GM23338 (cell line): ENCODE data around the gene PYY. TPM values are rescaled to one million over a fixed set of nuclear protein-coding genes. Genes with fewer than 3 reads are reported as not detected.
A peak's percentile ranks its signal among the peaks of the same experiment; 100 is the strongest.

ENCODE experiments used
- ATAC-seq: fragments of 200-7000 bp; cut with Tn5 transposase; 3 replicates; pipeline ENCODE4 v1.9.1; 2020
- DNase-seq: peaks from one replicate; pipeline ENCODE4 v3.0.0-alpha.2; 2015; ENCODE audit warnings: low spot score
- H2AFZ ChIP-seq: fragments of 200-600 bp; sonication (generic); 2 replicates; pipeline ENCODE4 v1.8.0; 2016; ENCODE audit warnings: antibody characterized with exemption, mild to moderate bottlenecking, moderate library complexity
- H3F3A ChIP-seq: fragments of 200-600 bp; sonication (generic); replicated peaks from 2 replicates; pipeline ENCODE4 v1.8.0; 2017; ENCODE audit warnings: antibody characterized with exemption, mixed run types, low read depth
- H3K27ac ChIP-seq: fragments of 200-600 bp; sonication (generic); 2 replicates; pipeline ENCODE4 v1.6.1; 2016; ENCODE audit warnings: low read depth
- H3K27me3 ChIP-seq: fragments of 200-600 bp; sonication (generic); 2 replicates; pipeline ENCODE4 v1.8.0; 2016; ENCODE audit warnings: mild to moderate bottlenecking, mixed run types, moderate library complexity; ENCODE audit not compliant: insufficient read depth
- H3K36me3 ChIP-seq: fragments of 200-600 bp; sonication (generic); 2 replicates; pipeline ENCODE4 v1.8.0; 2016; ENCODE audit warnings: mild to moderate bottlenecking; ENCODE audit not compliant: insufficient read depth
- H3K4me1 ChIP-seq: fragments of 200-600 bp; sonication (generic); 2 replicates; pipeline ENCODE4 v1.8.0; 2016; ENCODE audit warnings: mild to moderate bottlenecking, moderate library complexity; ENCODE audit not compliant: insufficient read depth
- H3K4me2 ChIP-seq: fragments of 200-600 bp; sonication (generic); 2 replicates; pipeline ENCODE4 v1.7.1; 2017; ENCODE audit warnings: mixed run types
- H3K4me3 ChIP-seq: fragments of 200-600 bp; sonication (generic); 2 replicates; pipeline ENCODE4 v1.6.1; 2016; ENCODE audit warnings: mixed run types
- H3K79me2 ChIP-seq: fragments of 200-600 bp; sonication (generic); replicated peaks from 2 replicates; pipeline ENCODE4 v1.8.0; 2017; ENCODE audit warnings: mild to moderate bottlenecking; ENCODE audit not compliant: insufficient read depth
- H3K9me2 ChIP-seq: fragments of 200-600 bp; sonication (generic); 2 replicates; pipeline ENCODE4 v1.8.0; 2017; ENCODE audit not compliant: insufficient read depth
- H4K20me1 ChIP-seq: fragments of 200-600 bp; sonication (generic); replicated peaks from 2 replicates; pipeline ENCODE4 v1.8.0; 2017; ENCODE audit warnings: mild to moderate bottlenecking; ENCODE audit not compliant: insufficient read depth
- H3K27ac Mint-ChIP-seq: 2 replicates; pipeline ENCODE4 v1.8.0; 2020; ENCODE audit warnings: inconsistent platforms, mild to moderate bottlenecking, moderate library complexity, mixed read lengths
- H3K27me3 Mint-ChIP-seq: 3 replicates; pipeline ENCODE4 v1.8.0; 2022; ENCODE audit warnings: low read depth, mild to moderate bottlenecking, moderate library complexity, mixed read lengths, inconsistent platforms; ENCODE audit not compliant: insufficient read depth, poor library complexity
- H3K36me3 Mint-ChIP-seq: 3 replicates; pipeline ENCODE4 v1.8.0; 2021; ENCODE audit warnings: low read depth, mild to moderate bottlenecking, inconsistent platforms, moderate library complexity, mixed read lengths
- H3K4me1 Mint-ChIP-seq: 3 replicates; pipeline ENCODE4 v1.8.0; 2020; ENCODE audit warnings: mild to moderate bottlenecking, inconsistent platforms, mixed read lengths
- H3K4me3 Mint-ChIP-seq: 3 replicates; pipeline ENCODE4 v1.8.0; 2021; ENCODE audit warnings: moderate library complexity, mild to moderate bottlenecking, inconsistent platforms, mixed read lengths
- H3K9me3 Mint-ChIP-seq: 3 replicates; pipeline ENCODE4 v1.8.0; 2020; ENCODE audit warnings: moderate library complexity, mild to moderate bottlenecking, inconsistent platforms, mixed read lengths
- CREB1 ChIP-seq: fragments of 250-450 bp; sonication (Bioruptor Pico); IDR thresholded peaks from 2 replicates; pipeline ENCODE4 v1.5.0; 2020; ENCODE audit warnings: low read depth, mild to moderate bottlenecking, moderate library complexity
- CTCF ChIP-seq, 2 experiments: fragments of 200-600 bp in 1 of 2; sonication (generic) in 1 of 2; conservative IDR thresholded peaks; 2 replicates each; pipeline versions ENCODE4 v1.5.1 to v1.6.1; 2016 to 2017; ENCODE audit warnings: antibody characterized with exemption in 2 of 2, low read depth in 2 of 2, mild to moderate bottlenecking in 2 of 2, moderate library complexity in 1 of 2
- EZH2phosphoT487 ChIP-seq: fragments of 200-600 bp; sonication (generic); IDR thresholded peaks from one replicate; pipeline ENCODE4 v1.8.1; 2018; ENCODE audit warnings: antibody characterized with exemption; ENCODE audit not compliant: unreplicated experiment
- POLR2AphosphoS5 ChIP-seq: IDR thresholded peaks from 2 replicates; pipeline ENCODE4 v1.6.1; 2016; ENCODE audit warnings: antibody characterized with exemption, low read depth
- REST ChIP-seq: IDR thresholded peaks from one replicate; pipeline ENCODE4 v1.6.1; 2018; ENCODE audit warnings: antibody characterized with exemption; ENCODE audit not compliant: unreplicated experiment
- STAT1 ChIP-seq: IDR thresholded peaks from one replicate; pipeline ENCODE4 v1.6.1; 2016; ENCODE audit warnings: antibody characterized with exemption; ENCODE audit not compliant: unreplicated experiment
- ZNF114 ChIP-seq: fragments of 250-450 bp; sonication (Bioruptor Pico); IDR thresholded peaks from 2 replicates; pipeline ENCODE4 v1.5.0; 2020; ENCODE audit warnings: mild to moderate bottlenecking, moderate library complexity
- ZNF331 ChIP-seq: fragments of 250-450 bp; sonication (Bioruptor Pico); IDR thresholded peaks from 2 replicates; pipeline ENCODE4 v1.5.0; 2020; ENCODE audit warnings: low read depth, mild to moderate bottlenecking, moderate library complexity
- polyA plus RNA-seq: library from polyadenylated mRNA; unstranded; fragments of >200 nt; fragmentation: Nextera tagmentation; extraction: Ambion mirVana; gene quantifications from 2 replicates; pipeline ENCODE4 v1.2.1, GENCODE V29; 2016
- total RNA-seq: library from RNA; depleted of rRNA; stranded (reverse); fragments of >200 nt; shearing (Covaris generic); gene quantifications from 2 replicates; pipeline ENCODE4 v1.2.3, GENCODE V29; 2014
- TF ChIP-seq, protein P1 (sequence below): IDR thresholded peaks from 2 replicates; pipeline ENCODE4 v1.6.1; 2016; ENCODE audit warnings: antibody characterized with exemption
- TF ChIP-seq, protein P2 (sequence below): fragments of 250-450 bp; sonication (Bioruptor Pico); IDR thresholded peaks from 2 replicates; pipeline ENCODE4 v1.5.0; 2020; ENCODE audit warnings: mild to moderate bottlenecking, moderate library complexity

PYY gene
- total and polyA plus RNA-seq, 2 experiments from 2014 or later, result 0.56 to 8.5 TPM

DNA sequence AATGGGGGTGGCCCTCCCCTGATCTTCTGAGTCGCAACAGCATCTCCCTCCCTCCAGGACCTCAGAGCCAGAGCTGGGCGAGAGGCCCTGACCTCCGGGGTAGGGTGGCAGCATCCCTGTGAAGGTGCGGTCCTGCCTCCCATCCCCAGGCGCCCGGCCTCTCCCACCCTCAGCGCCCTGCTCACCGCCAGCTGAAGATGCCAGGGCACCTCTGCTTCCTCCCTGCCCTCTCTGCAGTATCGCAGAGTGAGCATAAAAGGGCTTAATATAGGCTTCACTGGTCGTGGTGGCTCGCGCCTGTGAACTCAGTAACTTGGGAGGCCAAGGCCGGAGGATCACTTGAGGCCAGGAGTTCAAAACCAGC lies 35.7 kb downstream of the PYY start (continued):
- TF ChIP-seq, protein P1, sequence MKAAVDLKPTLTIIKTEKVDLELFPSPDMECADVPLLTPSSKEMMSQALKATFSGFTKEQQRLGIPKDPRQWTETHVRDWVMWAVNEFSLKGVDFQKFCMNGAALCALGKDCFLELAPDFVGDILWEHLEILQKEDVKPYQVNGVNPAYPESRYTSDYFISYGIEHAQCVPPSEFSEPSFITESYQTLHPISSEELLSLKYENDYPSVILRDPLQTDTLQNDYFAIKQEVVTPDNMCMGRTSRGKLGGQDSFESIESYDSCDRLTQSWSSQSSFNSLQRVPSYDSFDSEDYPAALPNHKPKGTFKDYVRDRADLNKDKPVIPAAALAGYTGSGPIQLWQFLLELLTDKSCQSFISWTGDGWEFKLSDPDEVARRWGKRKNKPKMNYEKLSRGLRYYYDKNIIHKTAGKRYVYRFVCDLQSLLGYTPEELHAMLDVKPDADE, result no peak
- TF ChIP-seq ZNF114 (CRISPR knock-in tag) (no peak), CREB1 (CRISPR knock-in tag) (no peak), STAT1 (no peak), ZNF331 (CRISPR knock-in tag) (no peak), CTCF (conservative IDR thresholded peaks at IDR 0.05; ENCODE audit: low read depth in 2 of 2) (no peak), EZH2phosphoT487 (no peak)

DNA sequence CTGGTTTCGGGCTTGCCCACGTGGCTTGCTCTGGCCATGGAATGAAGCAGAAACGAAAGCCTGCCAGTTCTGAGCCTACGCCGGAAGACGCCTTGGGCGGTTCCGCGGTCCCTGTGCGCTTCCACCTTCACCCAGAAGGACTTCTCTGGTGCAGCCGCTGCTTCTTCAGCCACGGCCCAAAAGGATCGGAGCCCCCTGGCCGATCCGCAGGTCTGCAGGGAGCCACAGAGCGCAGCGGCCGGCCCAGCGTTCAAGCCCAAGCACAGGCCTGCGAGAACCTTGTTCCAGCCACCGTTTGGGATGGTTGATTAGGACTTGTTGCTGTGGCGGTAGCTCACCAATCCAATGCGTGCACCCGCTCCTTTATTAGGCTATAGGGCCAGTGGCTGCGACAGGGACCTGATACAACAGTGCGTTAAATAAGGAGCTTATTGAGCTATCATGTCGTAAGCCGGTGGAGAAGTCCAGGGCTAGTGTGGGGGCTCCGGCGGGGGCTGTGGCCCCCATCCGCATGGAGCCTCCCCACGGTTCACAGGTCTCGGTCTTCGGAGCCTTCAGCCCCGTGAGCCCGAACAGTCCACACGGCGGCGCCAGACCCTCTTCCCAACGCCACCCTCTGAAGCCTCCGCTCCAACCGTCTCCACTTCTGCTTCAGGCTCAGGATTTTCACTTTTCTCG lies 36.3 kb downstream of the PYY start:
- peaks cover 6% of the 10 kb centered on the region; the same call in 2 of the 3 replicates for H3K9me3 Mint-ChIP-seq
- H2AFZ ChIP-seq, result peak overlapping the region; percentile 98
- peak overlapping the region; percentile 58 for H3K4me3 ChIP-seq
- DNase-seq (peak; percentile 82), ATAC-seq (peak; percentile 91)
- H3K36me3 ChIP-seq, result no peaks in the 10 kb centered on the region
- peaks cover 29% of the 10 kb centered on the region for H3K27me3 Mint-ChIP-seq
- H3K27ac ChIP-seq, result no peak overlapping the region
- H3K79me2 ChIP-seq, result no peaks in the 10 kb centered on the region
- no peaks in the 10 kb centered on the region for H3K9me2 ChIP-seq
- no peaks in the 10 kb centered on the region for H4K20me1 ChIP-seq
- H3K4me2 ChIP-seq, result peak overlapping the region; percentile 80
- peaks cover 7% of the 10 kb centered on the region; the same call in 1 of the 2 replicates for H3K4me1 ChIP-seq
- peaks cover 26% of the 10 kb centered on the region for H3K27me3 ChIP-seq
- H3K36me3 Mint-ChIP-seq, result peaks cover 6% of the 10 kb centered on the region; the same call in 1 of the 3 replicates
- no peak overlapping the region for H3K27ac Mint-ChIP-seq
- no peaks in the 10 kb centered on the region for H3F3A ChIP-seq
- H3K4me1 Mint-ChIP-seq, result peaks cover 20% of the 10 kb centered on the region
- peak overlapping the region; percentile 23; the same call in 2 of the 3 replicates for H3K4me3 Mint-ChIP-seq
- TF ChIP-seq EZH2phosphoT487 (no peak), POLR2AphosphoS5 (no peak), REST (no peak)
- TF ChIP-seq, protein P2, sequence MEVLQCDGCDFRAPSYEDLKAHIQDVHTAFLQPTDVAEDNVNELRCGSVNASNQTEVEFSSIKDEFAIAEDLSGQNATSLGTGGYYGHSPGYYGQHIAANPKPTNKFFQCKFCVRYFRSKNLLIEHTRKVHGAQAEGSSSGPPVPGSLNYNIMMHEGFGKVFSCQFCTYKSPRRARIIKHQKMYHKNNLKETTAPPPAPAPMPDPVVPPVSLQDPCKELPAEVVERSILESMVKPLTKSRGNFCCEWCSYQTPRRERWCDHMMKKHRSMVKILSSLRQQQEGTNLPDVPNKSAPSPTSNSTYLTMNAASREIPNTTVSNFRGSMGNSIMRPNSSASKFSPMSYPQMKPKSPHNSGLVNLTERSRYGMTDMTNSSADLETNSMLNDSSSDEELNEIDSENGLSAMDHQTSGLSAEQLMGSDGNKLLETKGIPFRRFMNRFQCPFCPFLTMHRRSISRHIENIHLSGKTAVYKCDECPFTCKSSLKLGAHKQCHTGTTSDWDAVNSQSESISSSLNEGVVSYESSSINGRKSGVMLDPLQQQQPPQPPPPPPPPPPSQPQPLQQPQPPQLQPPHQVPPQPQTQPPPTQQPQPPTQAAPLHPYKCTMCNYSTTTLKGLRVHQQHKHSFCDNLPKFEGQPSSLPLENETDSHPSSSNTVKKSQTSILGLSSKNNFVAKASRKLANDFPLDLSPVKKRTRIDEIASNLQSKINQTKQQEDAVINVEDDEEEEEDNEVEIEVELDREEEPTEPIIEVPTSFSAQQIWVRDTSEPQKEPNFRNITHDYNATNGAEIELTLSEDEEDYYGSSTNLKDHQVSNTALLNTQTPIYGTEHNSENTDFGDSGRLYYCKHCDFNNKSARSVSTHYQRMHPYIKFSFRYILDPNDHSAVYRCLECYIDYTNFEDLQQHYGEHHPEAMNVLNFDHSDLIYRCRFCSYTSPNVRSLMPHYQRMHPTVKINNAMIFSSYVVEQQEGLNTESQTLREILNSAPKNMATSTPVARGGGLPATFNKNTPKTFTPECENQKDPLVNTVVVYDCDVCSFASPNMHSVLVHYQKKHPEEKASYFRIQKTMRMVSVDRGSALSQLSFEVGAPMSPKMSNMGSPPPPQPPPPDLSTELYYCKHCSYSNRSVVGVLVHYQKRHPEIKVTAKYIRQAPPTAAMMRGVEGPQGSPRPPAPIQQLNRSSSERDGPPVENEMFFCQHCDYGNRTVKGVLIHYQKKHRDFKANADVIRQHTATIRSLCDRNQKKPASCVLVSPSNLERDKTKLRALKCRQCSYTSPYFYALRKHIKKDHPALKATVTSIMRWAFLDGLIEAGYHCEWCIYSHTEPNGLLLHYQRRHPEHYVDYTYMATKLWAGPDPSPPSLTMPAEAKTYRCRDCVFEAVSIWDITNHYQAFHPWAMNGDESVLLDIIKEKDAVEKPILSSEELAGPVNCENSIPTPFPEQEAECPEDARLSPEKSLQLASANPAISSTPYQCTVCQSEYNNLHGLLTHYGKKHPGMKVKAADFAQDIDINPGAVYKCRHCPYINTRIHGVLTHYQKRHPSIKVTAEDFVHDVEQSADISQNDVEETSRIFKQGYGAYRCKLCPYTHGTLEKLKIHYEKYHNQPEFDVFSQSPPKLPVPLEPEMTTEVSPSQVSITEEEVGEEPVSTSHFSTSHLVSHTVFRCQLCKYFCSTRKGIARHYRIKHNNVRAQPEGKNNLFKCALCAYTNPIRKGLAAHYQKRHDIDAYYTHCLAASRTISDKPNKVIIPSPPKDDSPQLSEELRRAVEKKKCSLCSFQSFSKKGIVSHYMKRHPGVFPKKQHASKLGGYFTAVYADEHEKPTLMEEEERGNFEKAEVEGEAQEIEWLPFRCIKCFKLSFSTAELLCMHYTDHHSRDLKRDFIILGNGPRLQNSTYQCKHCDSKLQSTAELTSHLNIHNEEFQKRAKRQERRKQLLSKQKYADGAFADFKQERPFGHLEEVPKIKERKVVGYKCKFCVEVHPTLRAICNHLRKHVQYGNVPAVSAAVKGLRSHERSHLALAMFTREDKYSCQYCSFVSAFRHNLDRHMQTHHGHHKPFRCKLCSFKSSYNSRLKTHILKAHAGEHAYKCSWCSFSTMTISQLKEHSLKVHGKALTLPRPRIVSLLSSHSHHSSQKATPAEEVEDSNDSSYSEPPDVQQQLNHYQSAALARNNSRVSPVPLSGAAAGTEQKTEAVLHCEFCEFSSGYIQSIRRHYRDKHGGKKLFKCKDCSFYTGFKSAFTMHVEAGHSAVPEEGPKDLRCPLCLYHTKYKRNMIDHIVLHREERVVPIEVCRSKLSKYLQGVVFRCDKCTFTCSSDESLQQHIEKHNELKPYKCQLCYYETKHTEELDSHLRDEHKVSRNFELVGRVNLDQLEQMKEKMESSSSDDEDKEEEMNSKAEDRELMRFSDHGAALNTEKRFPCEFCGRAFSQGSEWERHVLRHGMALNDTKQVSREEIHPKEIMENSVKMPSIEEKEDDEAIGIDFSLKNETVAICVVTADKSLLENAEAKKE (CRISPR knock-in tag), result no peak
- TF ChIP-seq, protein P1, result no peak; the same call in 1 of the 2 replicates
